Measurements from ENCODE around the gene AP1M2. TPM values are rescaled to one million over a fixed set of nuclear protein-coding genes. Genes with fewer than 3 reads are reported as not detected.
"Not testable (repeated sequence)": the region's sequence is repeated elsewhere in the genome, so short reads cannot be mapped to it uniquely, and the experiment has no call there.

Gene AP1M2
- total RNA-seq, 1 experiment from 2014 or later, result 23.7 TPM

DNA sequence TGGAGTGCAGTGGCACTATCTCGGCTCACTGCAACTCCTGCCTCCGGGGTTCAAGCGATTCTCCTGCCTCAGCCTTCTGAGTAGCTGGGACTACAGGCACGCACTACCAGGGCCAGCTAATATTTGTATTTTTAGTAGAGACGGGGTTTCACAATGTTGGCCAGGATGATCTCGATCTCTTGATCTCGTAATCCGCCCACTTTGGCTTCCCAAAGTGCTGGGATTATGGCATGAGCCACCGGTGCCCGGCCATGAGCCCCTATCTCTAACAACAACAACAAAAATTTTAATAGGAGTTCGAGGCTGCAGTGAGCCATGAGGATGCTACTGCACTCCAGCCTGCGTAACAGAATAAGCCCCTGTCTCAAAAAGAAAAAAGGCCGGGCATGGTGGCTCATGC lies 5.0 kb downstream of the AP1M2 start:
- DNase-seq, result no peak
- Histone ChIP-seq H3K36me3 (replicated peaks; ENCODE audit: control insufficient read depth, insufficient read depth, low read length) (peaks cover 24% of the 10 kb centered on the region), H3K27me3 (ENCODE audit: control insufficient read depth, insufficient read depth, low read length) (peaks cover 2% of the 10 kb centered on the region; the same call in 1 of the 2 replicates)

DNA sequence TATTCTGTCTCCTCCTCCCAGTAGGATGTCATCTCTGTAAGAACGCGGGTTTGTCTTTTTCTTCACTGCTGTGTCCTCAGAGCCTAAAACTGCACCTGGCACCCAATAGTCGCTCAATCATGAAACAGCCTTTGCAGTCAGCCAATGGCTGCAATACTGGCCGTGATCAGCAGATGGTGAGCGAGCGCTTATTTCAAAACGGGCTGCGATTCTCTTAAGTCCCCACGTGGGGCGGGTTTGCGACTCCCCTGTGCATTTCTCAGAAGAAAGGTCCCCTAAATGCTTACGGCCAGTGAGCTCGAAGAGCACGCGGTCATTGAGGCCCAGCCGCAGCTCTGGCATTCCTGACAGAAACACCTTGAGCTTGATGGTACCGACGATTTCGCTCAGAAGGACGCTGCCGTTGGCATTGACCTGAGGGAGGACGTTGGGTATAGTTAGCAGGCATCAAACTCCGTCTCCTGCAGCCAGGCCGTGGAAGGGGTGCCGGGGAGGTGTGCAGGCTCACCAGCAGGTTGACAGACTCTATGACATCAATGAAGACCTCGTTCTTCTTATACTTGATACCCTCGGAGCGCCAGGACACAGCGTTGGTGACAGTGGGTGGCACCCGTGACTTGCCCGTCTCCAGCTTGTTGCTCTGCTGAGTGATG lies 6.0 kb downstream of the AP1M2 start:
- Histone ChIP-seq H3K4me3 (ENCODE audit: insufficient read depth, low read depth, low read length) (no peak overlapping the region), H3K36me3 (replicated peaks; ENCODE audit: control insufficient read depth, insufficient read depth, low read length) (peaks cover 25% of the 10 kb centered on the region), H3K27me3 (ENCODE audit: control insufficient read depth, insufficient read depth, low read length) (peaks cover 2% of the 10 kb centered on the region; the same call in 1 of the 2 replicates)
- DNase-seq, result peak; percentile 91

More for the DNA sequence above, 5.0 kb downstream of the AP1M2 start:
- H3K4me3 ChIP-seq (ENCODE audit: insufficient read depth, low read depth, low read length), result no peak overlapping the region

DNA sequence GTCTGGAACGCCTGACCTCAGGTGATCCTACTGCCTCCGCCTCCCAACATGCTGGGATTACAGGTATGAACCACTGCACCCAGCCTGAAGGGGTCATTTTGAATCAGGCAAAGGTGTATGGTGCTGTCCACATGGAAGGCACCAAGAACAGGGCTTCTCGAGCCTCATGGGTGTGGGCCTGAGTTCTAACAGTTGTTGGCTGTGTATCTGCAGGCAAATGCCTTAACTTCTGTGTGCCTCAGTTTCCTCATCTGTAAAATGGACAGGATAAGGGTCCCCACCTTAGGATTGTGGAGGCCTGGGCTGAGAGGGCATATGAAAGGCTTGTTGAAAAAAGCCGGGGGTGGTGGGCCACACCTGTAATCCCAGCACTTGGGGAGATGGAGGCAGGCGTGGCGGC lies 9.2 kb downstream of the AP1M2 start:
- Histone ChIP-seq H3K36me3 (replicated peaks; ENCODE audit: control insufficient read depth, insufficient read depth, low read length) (peaks cover 25% of the 10 kb centered on the region), H3K27me3 (ENCODE audit: control insufficient read depth, insufficient read depth, low read length) (peaks cover 2% of the 10 kb centered on the region; the same call in 1 of the 2 replicates), H3K4me3 (ENCODE audit: insufficient read depth, low read depth, low read length) (no peak overlapping the region)
- no peak for DNase-seq

DNA sequence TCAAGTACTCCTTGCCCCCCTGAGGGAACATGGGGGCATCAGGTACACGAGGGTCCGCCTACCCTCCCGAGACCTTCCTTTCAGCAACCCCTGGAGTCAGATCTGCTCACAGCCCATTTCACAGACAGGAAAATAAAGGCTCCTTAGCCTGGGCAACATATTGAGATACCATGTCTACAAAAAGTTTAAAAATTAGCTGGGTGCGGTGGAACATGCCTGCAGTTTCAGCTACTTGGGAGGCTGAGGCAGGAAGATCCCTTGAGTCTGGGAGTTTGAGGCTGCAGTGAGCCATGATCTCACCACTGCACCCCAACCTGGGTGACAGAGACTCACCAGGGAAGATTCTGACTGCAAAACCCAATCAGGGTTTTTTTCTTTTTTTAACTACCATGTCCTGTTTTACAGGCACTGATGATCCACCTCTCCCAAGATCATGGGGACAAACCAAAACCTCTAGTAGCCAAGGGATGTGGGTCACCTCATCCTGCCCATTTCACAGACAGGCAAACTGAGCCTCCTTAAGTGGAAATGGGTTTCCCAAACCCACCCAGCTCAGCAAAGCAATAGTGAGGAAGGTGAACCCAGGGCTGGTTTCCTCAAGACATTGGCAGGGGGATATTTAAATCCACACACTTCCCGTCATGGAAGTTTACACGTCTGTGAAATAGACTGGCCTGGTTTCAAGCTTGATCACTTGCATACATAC lies 11.9 kb downstream of the AP1M2 start:
- no peak for DNase-seq
- no peaks in the 10 kb centered on the region for H3K27me3 ChIP-seq (ENCODE audit: control insufficient read depth, insufficient read depth, low read length)
- H3K36me3 ChIP-seq (replicated peaks; ENCODE audit: control insufficient read depth, insufficient read depth, low read length), result peaks cover 15% of the 10 kb centered on the region
- H3K4me3 ChIP-seq (ENCODE audit: insufficient read depth, low read depth, low read length), result no peak overlapping the region

DNA sequence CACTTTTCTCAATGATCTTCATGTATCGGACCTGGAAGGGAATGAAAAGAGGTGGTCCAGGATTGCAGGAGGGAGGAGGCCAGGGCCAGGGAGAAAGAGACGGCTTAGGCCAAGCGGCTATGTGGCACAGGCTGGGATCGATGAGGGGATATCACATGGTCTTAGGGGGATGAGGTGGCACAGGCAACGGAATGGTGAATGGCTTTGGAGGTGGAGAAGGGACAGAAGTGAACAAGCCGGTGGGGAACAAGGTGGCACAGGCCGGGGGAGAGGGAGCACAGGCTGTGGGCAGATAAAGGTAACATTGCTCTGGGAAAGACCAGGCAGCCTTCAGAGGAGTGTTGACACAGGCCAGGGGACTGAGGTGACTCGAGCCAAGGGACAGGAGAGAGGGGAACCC lies 12.7 kb downstream of the AP1M2 start:
- DNase-seq, result no peak
- H3K36me3 ChIP-seq (replicated peaks; ENCODE audit: control insufficient read depth, insufficient read depth, low read length), result peaks cover 10% of the 10 kb centered on the region
- H3K27me3 ChIP-seq (ENCODE audit: control insufficient read depth, insufficient read depth, low read length), result no peaks in the 10 kb centered on the region
- H3K4me3 ChIP-seq (ENCODE audit: insufficient read depth, low read depth, low read length), result no peak overlapping the region

DNA sequence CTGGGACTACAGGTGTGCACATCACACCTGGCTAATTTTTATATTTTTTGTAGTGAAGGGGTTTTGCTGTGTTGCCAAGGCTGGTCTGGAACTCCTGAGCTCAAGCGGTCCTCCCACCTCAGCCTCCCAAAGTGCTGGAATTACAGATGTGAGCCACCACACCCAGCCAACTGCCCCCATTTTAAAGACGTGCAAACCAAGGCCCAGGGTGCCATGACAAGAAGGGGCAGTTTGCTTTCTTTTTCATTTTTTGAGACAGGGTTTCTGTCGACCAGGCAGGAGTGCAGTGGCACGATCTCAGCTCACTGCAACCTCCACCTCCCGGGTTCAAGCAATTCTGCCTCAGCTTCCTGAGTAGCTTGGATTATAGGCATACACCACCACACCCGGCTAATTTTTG lies 13.3 kb downstream of the AP1M2 start:
- peaks cover 10% of the 10 kb centered on the region for H3K36me3 ChIP-seq (replicated peaks; ENCODE audit: control insufficient read depth, insufficient read depth, low read length)
- not testable (repeated sequence) for H3K27me3 ChIP-seq (ENCODE audit: control insufficient read depth, insufficient read depth, low read length); H3K4me3 ChIP-seq (ENCODE audit: insufficient read depth, low read depth, low read length); DNase-seq

DNA sequence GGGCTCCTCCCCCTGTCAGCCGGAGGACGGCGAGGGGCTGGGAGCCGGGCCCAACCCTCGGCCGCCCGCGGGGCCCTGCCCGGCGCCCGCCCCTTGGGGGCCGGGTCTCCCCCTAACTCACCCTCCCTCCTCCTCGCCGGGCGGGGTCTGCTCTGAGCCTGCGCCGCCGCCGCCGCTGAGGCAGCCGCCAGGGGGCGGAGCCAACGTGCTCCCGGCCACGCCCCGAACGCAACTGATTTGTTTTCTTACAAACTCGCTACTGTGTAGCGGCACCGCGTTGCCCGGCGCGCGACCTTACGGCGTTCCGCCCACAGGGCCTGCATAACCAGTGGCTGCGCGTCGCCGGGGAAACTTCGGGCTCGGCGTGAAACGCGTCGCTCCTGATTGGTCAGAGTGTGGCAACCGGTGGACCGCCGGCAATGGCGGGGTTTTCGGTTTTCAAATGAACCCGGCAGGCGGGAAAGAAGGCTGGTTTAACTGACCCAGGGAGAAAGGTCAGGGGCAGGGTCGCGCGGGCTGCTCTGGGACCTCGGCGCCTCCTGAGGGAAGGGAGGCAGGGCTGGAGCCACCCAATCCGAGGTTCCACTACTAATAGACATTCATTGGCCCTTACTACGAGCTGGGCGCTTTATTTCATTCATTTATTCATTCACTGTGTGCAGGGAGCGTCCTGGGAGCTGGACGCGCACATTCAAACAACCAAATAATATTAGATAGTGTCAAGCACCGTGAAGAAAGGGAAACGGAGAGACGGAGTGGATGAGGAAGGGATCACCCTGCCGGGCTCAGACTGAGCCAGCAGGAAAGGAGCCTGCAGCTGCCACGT lies 18.1 kb downstream of the AP1M2 start, which contains the start of gene CDKN2D:
Gene CDKN2D, minus strand, starts transcription at position 154 of the 826 bp plus-strand sequence. CDS start 326 bp downstream, outside the sequence.
- H3K36me3 ChIP-seq (replicated peaks; ENCODE audit: control insufficient read depth, insufficient read depth, low read length), result no peaks in the 10 kb centered on the region
- H3K27me3 ChIP-seq (ENCODE audit: control insufficient read depth, insufficient read depth, low read length), result no peaks in the 10 kb centered on the region; the same call in 1 of the 2 replicates
- DNase-seq, result peak; percentile 99
- H3K4me3 ChIP-seq (ENCODE audit: insufficient read depth, low read depth, low read length), result peak within 1 kb of the TSS; percentile 70

DNA sequence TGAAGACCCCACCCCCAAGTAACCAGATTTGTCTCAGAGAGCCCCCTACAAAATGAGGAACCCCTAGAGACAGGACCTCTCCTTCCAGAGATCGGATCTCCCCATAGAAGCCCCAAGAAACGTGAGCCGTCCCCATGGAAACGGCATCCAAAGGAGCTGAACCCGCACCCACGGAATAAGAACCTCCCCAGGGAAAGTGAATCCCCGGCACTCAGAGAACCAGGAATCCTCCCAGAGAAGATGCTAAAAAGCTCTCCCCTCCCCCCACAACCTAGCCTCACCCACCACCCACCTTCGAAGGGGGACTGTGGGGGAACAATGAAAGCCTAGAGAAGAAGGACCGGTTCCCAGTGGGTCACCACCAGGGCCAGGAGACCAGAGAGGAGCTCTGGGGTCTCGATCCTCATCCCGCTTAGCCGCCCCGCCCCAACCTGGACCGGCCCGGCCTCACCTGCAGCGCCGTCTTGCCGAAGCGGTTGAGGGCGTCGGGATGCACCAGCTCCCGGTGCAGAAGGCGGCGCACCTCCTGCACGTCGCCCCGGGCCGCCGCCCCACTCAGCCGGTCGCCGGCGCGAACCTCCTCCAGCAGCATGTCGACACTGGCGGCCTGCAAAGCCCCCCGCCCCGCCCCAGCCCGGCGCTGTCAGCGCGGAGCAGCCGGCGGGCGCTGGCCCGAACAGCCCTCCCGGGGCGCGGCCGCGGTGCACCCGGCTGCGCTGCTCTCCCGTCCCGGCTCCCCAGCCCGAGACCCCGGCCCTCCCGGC lies 18.9 kb downstream of the AP1M2 start:
- Histone ChIP-seq H3K27me3 (ENCODE audit: control insufficient read depth, insufficient read depth, low read length) (no peaks in the 10 kb centered on the region; the same call in 1 of the 2 replicates), H3K4me3 (ENCODE audit: insufficient read depth, low read depth, low read length) (peak overlapping the region; percentile 53), H3K36me3 (replicated peaks; ENCODE audit: control insufficient read depth, insufficient read depth, low read length) (no peaks in the 10 kb centered on the region)
- DNase-seq, result no peak

DNA sequence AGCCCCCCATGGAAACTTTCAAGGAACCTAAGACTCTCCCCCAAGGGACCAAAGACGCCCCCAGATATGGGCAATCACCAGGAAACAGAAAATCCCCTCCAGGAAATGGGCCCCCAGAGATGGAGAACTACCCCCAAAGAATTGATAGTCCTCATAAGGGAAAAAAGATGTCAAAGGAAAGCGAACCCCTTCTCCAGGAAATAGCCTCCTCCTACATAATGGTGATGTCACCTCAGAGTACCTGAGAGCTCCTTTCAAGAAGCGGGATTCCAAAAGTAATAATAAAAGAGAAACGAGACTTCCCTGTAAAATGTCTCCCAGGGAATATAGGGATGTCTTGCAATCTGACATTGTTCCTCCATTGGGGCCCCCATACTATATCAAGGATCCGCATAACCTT lies 19.5 kb downstream of the AP1M2 start:
- no peaks in the 10 kb centered on the region; the same call in 1 of the 2 replicates for H3K27me3 ChIP-seq (ENCODE audit: control insufficient read depth, insufficient read depth, low read length)
- H3K36me3 ChIP-seq (replicated peaks; ENCODE audit: control insufficient read depth, insufficient read depth, low read length), result peaks cover 1% of the 10 kb centered on the region; the same call in 1 of the 2 replicates
- peak overlapping the region; percentile 53 for H3K4me3 ChIP-seq (ENCODE audit: insufficient read depth, low read depth, low read length)
- DNase-seq, result peak; percentile 36

DNA sequence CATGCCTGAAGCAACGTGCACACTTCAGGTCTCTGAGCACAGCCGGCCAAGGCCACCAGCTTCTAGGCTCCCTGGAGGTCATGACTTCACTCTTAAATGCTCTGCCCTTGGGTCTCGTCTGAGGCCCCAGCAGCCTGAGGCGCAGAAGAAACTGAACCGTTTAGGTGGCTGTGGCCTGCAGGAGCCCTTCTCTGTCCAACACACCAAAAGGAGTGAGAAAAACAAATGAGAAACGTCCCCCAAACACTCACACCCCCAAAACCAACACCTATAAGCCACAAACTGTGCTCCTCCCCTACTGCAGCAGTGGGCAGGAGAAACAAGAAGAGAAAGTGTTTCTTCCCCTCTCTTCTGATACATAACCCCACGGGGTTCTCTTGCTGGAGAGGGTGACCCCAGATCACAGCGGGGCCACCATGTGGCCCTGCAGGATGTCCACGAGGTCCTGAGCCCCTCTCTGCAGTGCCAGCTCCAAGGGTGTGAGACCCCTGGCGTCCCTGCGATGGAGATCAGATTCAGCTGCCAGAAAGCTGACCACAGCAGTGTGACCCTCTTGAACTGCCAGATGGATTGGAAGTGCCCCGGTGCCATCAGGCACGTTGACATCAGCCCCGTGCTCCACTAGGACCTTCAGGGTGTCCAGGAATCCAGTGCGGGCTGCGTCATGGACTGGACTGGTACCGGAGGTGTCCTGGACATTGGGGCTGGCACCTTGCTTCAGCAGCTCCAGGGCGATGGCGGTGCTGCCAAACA lies 20.3 kb downstream of the AP1M2 start:
- Histone ChIP-seq H3K27me3 (ENCODE audit: control insufficient read depth, insufficient read depth, low read length) (no peaks in the 10 kb centered on the region; the same call in 1 of the 2 replicates), H3K36me3 (replicated peaks; ENCODE audit: control insufficient read depth, insufficient read depth, low read length) (peaks cover 1% of the 10 kb centered on the region; the same call in 1 of the 2 replicates), H3K4me3 (ENCODE audit: insufficient read depth, low read depth, low read length) (no peak overlapping the region)
- peak; percentile 43 for DNase-seq

DNA sequence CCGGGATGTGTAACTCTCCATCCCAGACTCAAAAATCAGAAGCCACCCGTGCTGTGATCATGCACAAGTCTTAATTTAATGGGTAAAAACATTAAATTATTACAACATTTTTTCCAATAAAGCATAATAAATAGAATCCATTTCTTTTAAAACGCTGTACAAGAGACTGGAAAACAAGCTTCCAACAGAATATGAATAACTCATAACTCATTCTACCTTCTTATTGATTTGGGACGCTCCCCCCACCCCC lies 20.8 kb downstream of the AP1M2 start:
- H3K27me3 ChIP-seq (ENCODE audit: control insufficient read depth, insufficient read depth, low read length), result no peaks in the 10 kb centered on the region; the same call in 1 of the 2 replicates
- peak overlapping the region; percentile 39 for H3K4me3 ChIP-seq (ENCODE audit: insufficient read depth, low read depth, low read length)
- H3K36me3 ChIP-seq (replicated peaks; ENCODE audit: control insufficient read depth, insufficient read depth, low read length), result peaks cover 1% of the 10 kb centered on the region; the same call in 1 of the 2 replicates
- DNase-seq, result no peak

DNA sequence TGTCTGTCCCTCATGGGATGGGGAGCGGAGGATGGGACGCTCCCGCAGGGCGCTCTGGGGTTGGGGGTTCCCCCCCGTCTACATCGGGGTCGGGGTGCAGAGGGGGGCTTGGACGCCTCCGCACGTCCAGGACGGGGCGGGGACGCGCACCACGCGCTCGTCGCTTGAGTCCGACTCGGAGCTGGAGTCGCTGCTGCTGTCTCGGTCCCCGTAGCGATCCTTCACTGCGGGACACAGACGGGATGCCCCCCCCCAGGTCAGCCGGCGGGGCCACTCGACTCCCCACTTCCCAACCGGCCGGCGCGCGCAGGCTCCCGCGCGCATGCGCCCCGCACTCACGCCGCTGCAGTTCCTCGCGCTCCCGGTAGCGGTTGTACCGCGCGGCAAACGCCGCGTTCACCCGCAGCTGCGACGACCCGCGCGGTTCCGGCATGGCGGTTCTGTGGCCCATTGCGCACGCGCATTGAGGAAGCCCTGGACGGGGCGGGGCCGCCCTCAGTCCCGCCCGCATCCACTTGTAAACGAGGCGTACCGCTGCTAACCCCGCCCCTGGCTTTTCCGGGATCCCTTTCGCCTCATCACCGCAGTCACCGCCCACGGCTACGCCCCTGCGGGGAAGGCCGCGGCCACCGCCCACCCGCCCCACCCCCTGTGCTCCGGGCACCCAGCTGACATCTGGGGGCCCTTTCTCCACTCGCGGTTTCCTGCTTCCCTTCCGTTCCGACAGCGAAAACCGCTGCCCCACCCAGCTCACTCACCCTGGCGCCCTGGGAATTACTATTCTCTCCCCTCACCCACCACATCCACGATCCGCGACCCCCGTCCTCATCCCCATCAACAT lies 21.3 kb downstream of the AP1M2 start, which contains the start of gene KRI1:
Gene KRI1, minus strand, starts transcription at position 444 of the 841 bp plus-strand sequence. Its CDS starts 11 bp downstream, at position 433.
- peak within 1 kb of the TSS; percentile 99 for H3K4me3 ChIP-seq (ENCODE audit: insufficient read depth, low read depth, low read length)
- H3K27me3 ChIP-seq (ENCODE audit: control insufficient read depth, insufficient read depth, low read length), result no peaks in the 10 kb centered on the region; the same call in 1 of the 2 replicates
- H3K36me3 ChIP-seq (replicated peaks; ENCODE audit: control insufficient read depth, insufficient read depth, low read length), result peaks cover 2% of the 10 kb centered on the region
- peak; percentile 100 for DNase-seq
